Esophagus muscularis mucosa (tissue), 4 donors: ENCODE measurements around the gene BCAR1.

Experiments used
- CTCF ChIP-seq, 3 experiments: fragments of 200-600 bp in 2 of 3; fragments of 450-650 bp in 1 of 3; sonication (generic) in 2 of 3; IDR thresholded peaks; one replicate each; pipeline ENCODE4 v1.5.1; 2017 to 2019; ENCODE audit warnings: antibody characterized with exemption in 3 of 3, mild to moderate bottlenecking in 2 of 3, moderate library complexity in 1 of 3
- EP300 ChIP-seq: sonication (generic); formaldehyde crosslinking; IDR thresholded peaks from one replicate; pipeline ENCODE4 v1.6.1; 2017; ENCODE audit warnings: antibody characterized with exemption
- POLR2A ChIP-seq: fragments of 450-650 bp; IDR thresholded peaks from one replicate; pipeline ENCODE4 v1.6.1; 2017; ENCODE audit warnings: antibody characterized with exemption, moderate library complexity, mild to moderate bottlenecking, low read depth
- POLR2AphosphoS5 ChIP-seq, 2 donors: sonication (generic); formaldehyde crosslinking; IDR thresholded peaks; one replicate each; pipeline ENCODE4 v1.6.1; 2017; ENCODE audit warnings: antibody characterized with exemption in 2 of 2

- TF ChIP-seq CTCF (IDR thresholded peaks at IDR 0.05) (no peak), EP300 (no peak), POLR2AphosphoS5 (IDR thresholded peaks at IDR 0.05) (no peak), POLR2A (no peak)
Measured at GRCh38 chr16:75272097-75272551, 20.7 kb upstream of the BCAR1 start.
